GM12878 (cell line): ENCODE data around the gene PRRC2B. TPM values are rescaled to one million over a fixed set of nuclear protein-coding genes. Genes with fewer than 3 reads are reported as not detected.

Source experiments
- ATF3 ChIP-seq: IDR thresholded peaks from 2 replicates; pipeline ENCODE4 v1.6.1; 2011; ENCODE audit warnings: low read depth, mild to moderate bottlenecking, low read length, moderate library complexity, borderline replicate concordance; ENCODE audit errors: extremely low read depth
- BCL11A ChIP-seq: IDR thresholded peaks from 2 replicates; pipeline ENCODE4 v1.6.1; 2011; ENCODE audit warnings: low read depth, low read length
- BHLHE40 ChIP-seq, 2 experiments: fragments of 450-650 bp in 1 of 2; IDR thresholded peaks; 2 replicates each; pipeline ENCODE4 v1.6.1; 2011 to 2017; ENCODE audit warnings: low read depth in 2 of 2, borderline replicate concordance in 1 of 2, improper control_type of control experiment in 1 of 2, low read length in 1 of 2, mild to moderate bottlenecking in 1 of 2
- CBFB ChIP-seq: IDR thresholded peaks from 2 replicates; pipeline ENCODE4 v1.6.1; 2016; ENCODE audit warnings: antibody characterized with exemption, low read depth
- KDM1A ChIP-seq: fragments of 200-600 bp; sonication (generic); IDR thresholded peaks from 2 replicates; pipeline ENCODE4 v1.6.1; 2016; ENCODE audit warnings: borderline replicate concordance
- MEF2B ChIP-seq: fragments of 450-650 bp; IDR thresholded peaks from 2 replicates; pipeline ENCODE4 v1.6.1; 2018; ENCODE audit warnings: mild to moderate bottlenecking, moderate library complexity; ENCODE audit not compliant: partially characterized antibody, poor library complexity, severe bottlenecking
- MLLT1 ChIP-seq: fragments of 450-650 bp; IDR thresholded peaks from 2 replicates; pipeline ENCODE4 v1.6.1; 2016; ENCODE audit warnings: mild to moderate bottlenecking
- NFYA ChIP-seq: IDR thresholded peaks from 2 replicates; pipeline ENCODE4 v1.6.1; 2011; ENCODE audit warnings: low read depth, mild to moderate bottlenecking, low read length, improper control_type of control experiment, borderline replicate concordance
- NR2C1 ChIP-seq: fragments of 450-650 bp; IDR thresholded peaks from 2 replicates; pipeline ENCODE4 v1.6.1; 2017; ENCODE audit warnings: antibody characterized with exemption, mild to moderate bottlenecking, moderate library complexity
- PAX5 ChIP-seq: IDR thresholded peaks from 2 replicates; pipeline ENCODE4 v1.6.1; 2011; ENCODE audit warnings: low read depth, low read length, borderline replicate concordance
- POU2F2 ChIP-seq: IDR thresholded peaks from 3 replicates; pipeline ENCODE4 v1.6.1; 2011; ENCODE audit warnings: low read depth, mild to moderate bottlenecking, low read length, borderline replicate concordance
- RAD51 ChIP-seq: fragments of 450-650 bp; IDR thresholded peaks from 2 replicates; pipeline ENCODE4 v1.6.1; 2016; ENCODE audit warnings: moderate library complexity, mild to moderate bottlenecking, inconsistent platforms
- RFX5 ChIP-seq: IDR thresholded peaks from 2 replicates; pipeline ENCODE4 v1.6.1; 2011; ENCODE audit warnings: low read depth, low read length, improper control_type of control experiment
- SUPT20H ChIP-seq: IDR thresholded peaks from 2 replicates; pipeline ENCODE4 v1.6.1; 2011; ENCODE audit warnings: low read depth, mild to moderate bottlenecking, low read length, moderate library complexity, borderline replicate concordance; ENCODE audit not compliant: control insufficient read depth
- YY1 ChIP-seq: IDR thresholded peaks from 2 replicates; pipeline ENCODE4 v1.6.1; 2011; ENCODE audit warnings: low read depth, mild to moderate bottlenecking, low read length
- ZBTB40 ChIP-seq: fragments of 450-650 bp; IDR thresholded peaks from 2 replicates; pipeline ENCODE4 v1.6.1; 2016; ENCODE audit warnings: mild to moderate bottlenecking, moderate library complexity, borderline replicate concordance
- ZNF24 ChIP-seq: fragments of 450-650 bp; IDR thresholded peaks from 2 replicates; pipeline ENCODE4 v1.6.1; 2017; ENCODE audit warnings: antibody characterized with exemption, mild to moderate bottlenecking
- ZNF592 ChIP-seq: fragments of 450-650 bp; IDR thresholded peaks from 2 replicates; pipeline ENCODE4 v1.6.1; 2017; ENCODE audit warnings: mild to moderate bottlenecking, moderate library complexity
- ZNF622 ChIP-seq: fragments of 450-650 bp; IDR thresholded peaks from 2 replicates; pipeline ENCODE4 v1.6.1; 2017; ENCODE audit warnings: mild to moderate bottlenecking, inconsistent platforms
- polyA plus RNA-seq, 11 experiments: library from polyadenylated mRNA; depleted of rRNA in 4 of 11; unstranded in 6 of 11; stranded (reverse) in 5 of 11; fragments of >200 nt; fragmentation: Nextera tagmentation in 4 of 11; fragmentation: Illumina TruSeq in 1 of 11; extraction: Ambion mirVana in 4 of 11; extraction: Trizol in 1 of 11; gene quantifications; 1 replicate in 1 of 11; 2 replicates in 10 of 11; pipeline versions ENCODE4 v1.2.1 to v1.2.3, GENCODE V29; 2011 to 2016; ENCODE audit warnings: inconsistent platforms in 2 of 11, missing spikeins in 2 of 11, low read depth in 1 of 11
- total RNA-seq, 4 experiments: library from RNA; depleted of rRNA in 3 of 4; stranded (reverse); fragments of >200 nt in 3 of 4; fragmentation: Illumina TruSeq in 1 of 4; extraction: Trizol in 1 of 4; gene quantifications; 2 replicates each; pipeline versions ENCODE4 v1.2.1 to v1.2.3, GENCODE V29; 2013 to 2021

PRRC2B gene
- total and polyA plus RNA-seq, 10 of the 15 experiments (the other 5 are each of a cell fraction or from before 2014, with no cell fraction given), result 0.84 to 155 (median 28.7) TPM

- TF ChIP-seq CBFB (no peak; the same call in 1 of the 2 replicates), POU2F2 (peak; percentile 38; the same call in 1 of the 3 replicates), NFYA (no peak), RAD51 (no peak), RFX5 (no peak), SUPT20H (no peak), ZNF24 (no peak), BCL11A (no peak), KDM1A (no peak), MEF2B (no peak), ATF3 (no peak), ZBTB40 (no peak), NR2C1 (no peak), YY1 (peak; percentile 67), BHLHE40 (IDR thresholded peaks at IDR 0.05; ENCODE audit: borderline replicate concordance in 1 of 2, low read depth in 2 of 2, low read length in 1 of 2) (0 out of 4 replicates have a peak, but pooled peaks of 1 of the 2 experiments have one; percentile 17), ZNF622 (no peak), ZNF592 (no peak), PAX5 (no peak), MLLT1 (peak; percentile 51; the same call in 1 of the 2 replicates)
Observed at GRCh38 chr9:131395157-131396098, 1.5 kb downstream of the PRRC2B start (continued).
